Upper lobe of left lung (tissue), 4 donors: ENCODE measurements around the gene OR1S2.

Experiments
- CTCF ChIP-seq, 6 experiments: fragments of 450-650 bp in 4 of 6; fragments of 200-600 bp in 2 of 6; sonication (generic) in 2 of 6; IDR thresholded peaks; one replicate each; pipeline ENCODE4 v1.5.1; 2016 to 2019; ENCODE audit warnings: antibody characterized with exemption in 6 of 6
- POLR2A ChIP-seq, 4 donors: fragments of 450-650 bp; IDR thresholded peaks; one replicate each; pipeline ENCODE4 v1.5.1; 2016 to 2017; ENCODE audit warnings: antibody characterized with exemption in 4 of 4, mild to moderate bottlenecking in 2 of 4
- POLR2AphosphoS5 ChIP-seq, 2 donors: sonication (generic); formaldehyde crosslinking; IDR thresholded peaks; one replicate each; pipeline ENCODE4 v1.5.1; 2017; ENCODE audit warnings: antibody characterized with exemption in 2 of 2

DNA sequence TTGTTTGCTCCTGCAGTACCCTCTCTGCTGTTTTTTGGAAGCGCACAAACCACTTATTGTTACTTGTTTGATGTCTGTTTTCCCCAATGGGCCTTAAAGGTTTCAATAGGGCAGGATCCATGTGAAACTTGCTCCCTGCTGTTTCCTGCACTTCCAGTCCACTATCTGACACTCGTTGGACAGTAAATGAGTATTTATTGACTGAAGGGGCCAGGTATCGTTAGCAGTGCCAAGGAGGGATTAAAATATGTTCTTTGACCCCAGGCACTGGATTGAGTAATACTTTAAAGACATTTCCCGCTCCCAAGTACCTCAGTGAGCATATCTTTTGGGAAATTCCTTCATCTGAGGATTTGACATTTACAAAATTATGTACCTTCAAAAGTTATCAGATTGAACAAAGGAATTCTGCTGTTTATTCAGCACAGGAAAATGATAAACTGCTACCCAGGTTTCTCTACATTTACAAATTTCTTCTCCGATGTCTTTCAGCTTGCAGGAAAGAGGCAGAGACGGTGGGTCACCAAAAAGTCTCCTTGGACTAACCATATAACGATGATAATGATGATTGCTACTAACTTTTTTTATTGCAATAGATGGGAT, 38.3 kb downstream of the OR1S2 start:
- TF ChIP-seq POLR2AphosphoS5 (IDR thresholded peaks at IDR 0.05) (no peak), CTCF (IDR thresholded peaks at IDR 0.05) (no peak), POLR2A (IDR thresholded peaks at IDR 0.05) (no peak)
